B cell (primary cell): ENCODE data around the gene UBA3. TPM values are rescaled to one million over a fixed set of nuclear protein-coding genes. Genes with fewer than 3 reads are reported as not detected.

Experiments
- ATAC-seq: fragments of 200-7000 bp; cut with Tn5 transposase; one replicate; pipeline ENCODE4 v1.10.0; 2021; ENCODE audit warnings: low read depth, mild to moderate bottlenecking, moderate number of reproducible peaks, moderate library complexity
- CTCF ChIA-PET: fragments of 350-600 bp; sonication (Branson Sonifier 250); formaldehyde crosslinking; loops from one replicate; lab custom pipeline; 2021; ENCODE audit warnings: antibody characterized with exemption, inconsistent platforms; lab: Charles Lee
- POLR2A ChIA-PET: fragments of 350-600 bp; sonication (Branson Sonifier 250); formaldehyde crosslinking; loops from one replicate; lab custom pipeline; 2021; ENCODE audit warnings: antibody characterized with exemption; lab: Charles Lee
- DNase-seq: peaks from one replicate; pipeline ENCODE4 v3.0.0; 2013
- H2AFZ ChIP-seq: 2 replicates; pipeline ENCODE4 v1.6.1; 2012; ENCODE audit warnings: mild to moderate bottlenecking, low read depth, low read length; ENCODE audit not compliant: insufficient read depth, poor library complexity, severe bottlenecking
- H3K27ac ChIP-seq, 2 donors: 1 replicate in 1 of 2; 2 replicates in 1 of 2; pipeline ENCODE4 v1.5.1; 2012 to 2013; ENCODE audit warnings: low read length in 2 of 2, mild to moderate bottlenecking in 2 of 2, moderate library complexity in 1 of 2
- H3K27me3 ChIP-seq, 4 experiments: fragments of 200-600 bp in 1 of 4; sonication (generic) in 1 of 4; replicated peaks in 1 of 4; 1 replicate in 2 of 4; 2 replicates in 2 of 4; pipeline versions ENCODE4 v1.6.1 to v1.7.0; 2013 to 2016; ENCODE audit warnings: low read length in 3 of 4, mild to moderate bottlenecking in 2 of 4, mixed read lengths in 1 of 4, moderate library complexity in 1 of 4; ENCODE audit not compliant: insufficient read depth in 4 of 4, control insufficient read depth in 3 of 4; ENCODE audit errors: control extremely low read depth in 1 of 4
- H3K36me3 ChIP-seq, 2 experiments: replicated peaks in 1 of 2; 1 replicate in 1 of 2; 2 replicates in 1 of 2; pipeline versions ENCODE4 v1.6.1 to v1.7.1; 2013; ENCODE audit warnings: low read length in 1 of 2; ENCODE audit not compliant: insufficient read depth in 2 of 2, control insufficient read depth in 1 of 2; ENCODE audit errors: control extremely low read depth in 1 of 2, extremely low read depth in 1 of 2
- H3K4me1 ChIP-seq, 2 donors: fragments of 200-600 bp in 1 of 2; sonication (generic) in 1 of 2; 1 replicate in 1 of 2; 2 replicates in 1 of 2; pipeline versions ENCODE4 v1.5.1 to v1.6.1; 2013 to 2017; ENCODE audit warnings: low read length in 2 of 2; ENCODE audit not compliant: control insufficient read depth in 2 of 2, insufficient read depth in 2 of 2
- H3K4me2 ChIP-seq: replicated peaks from 2 replicates; pipeline ENCODE3; 2012; ENCODE audit warnings: mild to moderate bottlenecking, low read depth, low read length; ENCODE audit not compliant: poor library complexity, severe bottlenecking
- H3K4me3 ChIP-seq, 5 experiments: fragments of 200-600 bp in 1 of 5; sonication (generic) in 1 of 5; 1 replicate in 3 of 5; 2 replicates in 2 of 5; pipeline versions ENCODE4 v1.5.1 to v1.7.0; 2011 to 2016; ENCODE audit warnings: low read length in 4 of 5, mild to moderate bottlenecking in 4 of 5, low read depth in 2 of 5, control low read depth in 1 of 5, moderate library complexity in 1 of 5; ENCODE audit not compliant: insufficient read depth in 1 of 5; ENCODE audit errors: control extremely low read depth in 1 of 5, extremely low read depth in 1 of 5
- H3K79me2 ChIP-seq: fragments of 200-600 bp; sonication (generic); one replicate; pipeline ENCODE4 v1.6.0; 2016; ENCODE audit warnings: low read length; ENCODE audit not compliant: control insufficient read depth, insufficient read depth
- H3K9ac ChIP-seq: fragments of 200-600 bp; sonication (generic); 2 replicates; pipeline ENCODE4 v1.6.1; 2017; ENCODE audit warnings: mild to moderate bottlenecking, low read length, moderate library complexity
- H3K9me3 ChIP-seq, 3 donors: one replicate each; pipeline versions ENCODE4 v1.6.1 to v1.7.1; 2013; ENCODE audit warnings: low read length in 2 of 3; ENCODE audit not compliant: control insufficient read depth in 2 of 3, insufficient read depth in 1 of 3; ENCODE audit errors: control extremely low read depth in 1 of 3
- H4K20me1 ChIP-seq: 2 replicates; pipeline ENCODE4 v1.6.0; 2012; ENCODE audit warnings: mild to moderate bottlenecking, low read length; ENCODE audit not compliant: insufficient read depth, control insufficient read depth, poor library complexity, severe bottlenecking
- H3K27ac Mint-ChIP-seq: one replicate; pipeline ENCODE4 v1.8.0; 2021; ENCODE audit warnings: mixed read lengths
- H3K27me3 Mint-ChIP-seq: one replicate; pipeline ENCODE4 v1.8.0; 2021; ENCODE audit warnings: mixed read lengths
- H3K4me1 Mint-ChIP-seq: one replicate; pipeline ENCODE4 v1.8.0; 2021; ENCODE audit warnings: mixed read lengths
- H3K4me3 Mint-ChIP-seq: one replicate; pipeline ENCODE4 v1.8.0; 2021; ENCODE audit warnings: mixed read lengths
- H3K9me3 Mint-ChIP-seq: one replicate; pipeline ENCODE4 v1.8.0; 2022; ENCODE audit warnings: mixed read lengths; ENCODE audit not compliant: insufficient read depth
- CTCF ChIP-seq: fragments of 200-600 bp; IDR thresholded peaks from one replicate; pipeline ENCODE4 v1.8.0; 2022; ENCODE audit warnings: antibody characterized with exemption, mild to moderate bottlenecking
- EZH2 ChIP-seq: IDR thresholded peaks from 2 replicates; pipeline ENCODE4 v1.6.1; 2012; ENCODE audit warnings: borderline replicate concordance, low read depth, mild to moderate bottlenecking, moderate library complexity, low read length; ENCODE audit not compliant: insufficient read depth, poor library complexity, severe bottlenecking
- WGBS: methylation state at CpG from one replicate; pipeline ENCODE4 v1.1.5; 2013; ENCODE audit warnings: missing lambda C conversion rate; ENCODE audit not compliant: insufficient coverage; 5-methylcytosine and 5-hydroxymethylcytosine counted together
- intact Hi-C: fragments of 100-400 bp; cut with micrococcal nuclease; formaldehyde crosslinking; loops from one replicate; pipeline ENCODE4 v1.10.0; 2022
- polyA plus RNA-seq: library from polyadenylated mRNA; depleted of rRNA; stranded (reverse); fragments of >200 nt; gene quantifications from 2 replicates; pipeline ENCODE4 v1.2.3, GENCODE V29; 2012
- total RNA-seq, 2 donors: library from RNA; stranded (reverse); fragments of 120-200 nt in 1 of 2; gene quantifications; 1 replicate in 1 of 2; 2 replicates in 1 of 2; pipeline versions ENCODE4 v1.2.3 to v1.2.4, GENCODE V29; 2013 to 2022

The UBA3 gene
- total and polyA plus RNA-seq, 2 donors (not counting 1 experiment from before 2014, with no cell fraction given) = 42.2 to 99.8 TPM

- H3K4me1 ChIP-seq = no peaks in the 10 kb centered on the region
- ChIA-PET CTCF (interaction anchor here (0.6 to 3.8 kb wide), 29 partner anchors 9 to 305 kb away, joined by 3 to 25 read pairs (median 4); partner anchors contain the start of genes ARL6IP5, EOGT and TMF1), POLR2A (interaction anchor here (0.9 kb wide), 1 partner anchor 36 kb away, joined by 3 read pairs; the partner anchor contains the start of gene ARL6IP5)
- no peak overlapping the region for H3K27ac Mint-ChIP-seq
- ATAC-seq = peak; percentile 80
- no peak overlapping the region for H3K4me2 ChIP-seq
- no peaks in the 10 kb centered on the region for H3K79me2 ChIP-seq
- no peak overlapping the region for H3K27ac ChIP-seq
- TF ChIP-seq CTCF = peak; percentile 99
- TF ChIP-seq EZH2 = no peak
- DNase-seq = peak; percentile 83
- no peak overlapping the region for H3K9ac ChIP-seq
- no peaks in the 10 kb centered on the region for H4K20me1 ChIP-seq
- H3K4me3 Mint-ChIP-seq = no peak overlapping the region
- H2AFZ ChIP-seq = peak overlapping the region; percentile 47
- no peaks in the 10 kb centered on the region for H3K9me3 ChIP-seq
- no peaks in the 10 kb centered on the region for H3K27me3 ChIP-seq
- no peaks in the 10 kb centered on the region for H3K9me3 Mint-ChIP-seq
- no peaks in the 10 kb centered on the region for H3K36me3 ChIP-seq
- H3K4me3 ChIP-seq = no peak overlapping the region
- no peaks in the 10 kb centered on the region for H3K27me3 Mint-ChIP-seq
- 0% methylated on average over 1 of the region's 1 CpG for WGBS
- intact Hi-C loops = loop anchor here (1.0 to 5.0 kb wide), 2 partner anchors 39 to 185 kb away; partner anchors contain the start of genes ARL6IP5 and UBA3
- peaks cover 5% of the 10 kb centered on the region for H3K4me1 Mint-ChIP-seq
Observed at GRCh38 chr3:69120879-69121464, 40.8 kb upstream of the UBA3 start.

GRCh38 chr3:69119681-69120080 is 39.5 kb upstream of the UBA3 start:
- Histone ChIP-seq H3K9me3 (no peaks in the 10 kb centered on the region), H3K4me1 (no peaks in the 10 kb centered on the region), H2AFZ (no peak overlapping the region), H3K79me2 (no peaks in the 10 kb centered on the region), H3K27me3 (no peaks in the 10 kb centered on the region), H3K36me3 (no peaks in the 10 kb centered on the region), H3K9ac (no peak overlapping the region), H4K20me1 (no peaks in the 10 kb centered on the region), H3K4me2 (no peak overlapping the region), H3K4me3 (no peak overlapping the region), H3K27ac (no peak overlapping the region)
- Mint-ChIP-seq H3K4me1 (peaks cover 5% of the 10 kb centered on the region), H3K4me3 (no peak overlapping the region), H3K27me3 (no peaks in the 10 kb centered on the region), H3K9me3 (no peaks in the 10 kb centered on the region), H3K27ac (no peak overlapping the region)
- intact Hi-C loops = loop anchor here (5.0 kb wide), 1 partner anchor 37 kb away; the partner anchor contains the start of genes ARL6IP5 and UBA3
- DNase-seq (no peak), ATAC-seq (no peak)
- TF ChIP-seq EZH2 = no peak
- no peak for TF ChIP-seq CTCF
- POLR2A ChIA-PET = no interaction called here
- 92% methylated on average over 1 of the region's 5 CpGs for WGBS
- CTCF ChIA-PET = interaction anchor here (0.7 to 3.8 kb wide), 9 partner anchors 10 to 307 kb away, joined by 3 to 25 read pairs (median 4); partner anchors contain the start of gene TMF1
